ENCODE measurements around the gene TRAK1.

The TRAK1 gene

DNA sequence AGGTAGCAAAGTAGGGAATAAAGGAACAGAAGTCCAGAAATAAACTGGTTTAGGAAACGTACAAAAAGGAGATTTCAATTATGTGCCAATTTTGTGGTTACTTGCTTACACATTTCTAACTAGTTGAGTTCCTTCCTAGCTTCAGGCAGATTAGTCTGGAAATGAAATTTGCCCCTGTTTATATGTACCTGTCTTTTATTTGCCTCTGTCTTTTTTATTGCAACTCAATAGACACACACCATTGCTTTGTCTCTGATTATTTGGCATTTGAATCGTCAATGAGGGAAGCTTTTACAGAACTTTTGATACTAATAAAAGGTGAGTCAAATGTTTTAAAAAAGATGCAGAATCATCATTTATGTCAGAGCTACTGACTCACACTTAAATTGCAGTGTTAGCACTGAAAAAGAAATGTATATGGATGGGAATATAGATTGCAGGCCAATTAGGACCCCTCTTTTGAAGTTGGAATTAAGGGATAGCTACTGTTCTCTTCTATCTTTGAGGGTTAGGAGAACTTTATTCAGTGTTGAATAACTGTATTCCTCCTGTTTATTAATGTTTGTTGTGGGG, 60.5 kb downstream of the TRAK1 start:
- no peak for DNase-seq (ENCODE audit: low read depth, low spot score)

DNA sequence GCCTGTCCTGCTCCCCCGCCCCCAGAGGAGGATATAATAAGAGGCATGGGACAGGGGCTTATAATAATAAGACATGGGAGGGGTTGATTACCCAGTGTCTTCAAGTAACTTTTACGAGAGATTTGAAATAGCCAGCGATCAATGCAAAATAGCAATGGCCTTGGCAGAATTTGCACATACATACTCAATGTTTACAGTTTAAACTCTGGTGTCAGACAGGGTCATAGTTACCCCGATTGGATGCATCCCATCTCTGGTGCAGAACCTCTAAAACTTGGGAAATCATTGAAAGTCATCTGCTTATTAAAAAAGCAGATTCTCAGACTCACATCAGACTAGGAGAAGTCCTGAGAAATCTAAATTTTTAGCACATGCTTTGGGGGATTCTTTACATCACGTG, 61.0 kb downstream of the TRAK1 start:
- no peak for DNase-seq (ENCODE audit: low read depth, low spot score)

DNA sequence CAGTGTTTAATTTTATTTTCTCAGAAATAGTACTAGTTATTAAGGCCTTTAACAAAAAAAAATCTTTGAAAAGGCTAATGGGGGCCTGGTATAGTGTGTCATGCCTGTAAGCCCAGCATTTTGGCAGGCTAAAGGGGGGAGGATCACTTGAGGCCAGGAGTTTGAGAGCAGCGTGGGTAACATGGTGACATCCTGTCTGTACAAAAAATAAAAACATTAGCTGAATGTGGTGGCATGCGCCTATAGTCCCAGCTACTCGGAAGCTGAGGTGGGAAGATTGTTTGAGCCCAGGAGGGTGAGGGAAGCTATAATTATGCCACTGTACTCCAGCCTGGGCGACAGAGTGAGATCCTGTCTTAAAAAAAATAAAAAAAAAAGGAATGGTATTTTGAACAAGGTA, 61.9 kb downstream of the TRAK1 start:
- no peak for DNase-seq (ENCODE audit: low read depth, low spot score)

DNA sequence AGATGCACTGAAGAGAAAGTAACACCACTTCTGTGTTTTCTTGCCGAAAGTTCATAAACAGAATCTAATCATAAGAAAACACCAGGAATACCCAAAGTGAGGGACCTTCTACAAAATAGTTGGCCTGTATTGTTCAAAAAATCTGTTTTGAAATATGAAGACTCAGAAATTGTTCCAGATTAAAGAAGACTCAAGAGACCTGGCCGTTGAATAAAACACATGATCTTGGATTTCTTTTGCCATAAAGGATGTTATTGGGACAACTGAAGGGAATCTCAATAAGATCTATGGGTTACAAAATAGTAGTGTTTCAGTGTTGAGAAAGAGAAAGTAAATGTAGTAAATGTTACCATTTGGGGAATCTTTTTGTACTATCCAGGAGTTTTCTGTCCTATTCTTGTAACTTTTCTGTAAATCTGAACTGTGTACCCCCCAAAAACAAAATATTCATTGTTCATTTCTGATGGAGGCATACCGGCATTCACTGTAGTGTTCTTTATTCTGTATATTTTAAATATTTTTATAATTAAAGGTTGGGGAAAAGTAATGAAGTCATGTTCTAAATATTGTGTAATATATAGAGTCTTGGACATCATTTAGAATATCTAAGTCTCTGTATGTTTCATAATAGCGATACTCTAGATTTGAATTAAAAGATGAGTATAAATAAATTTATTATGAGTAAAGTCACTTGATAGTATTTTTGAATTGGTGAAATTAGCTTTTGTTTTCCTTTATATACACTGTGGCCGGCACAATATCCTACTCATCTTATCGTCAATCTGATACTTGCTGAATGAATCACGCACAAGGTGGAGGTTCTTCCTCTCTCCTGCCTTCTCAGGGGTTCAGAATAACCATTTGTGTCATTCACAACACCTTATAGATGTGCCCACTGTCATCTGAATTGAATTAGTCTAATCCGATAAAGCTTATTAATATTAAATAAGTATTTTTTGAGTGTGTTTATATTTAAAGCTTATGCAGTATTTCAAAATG, 66.7 kb downstream of the TRAK1 start:
- no peak for DNase-seq (ENCODE audit: low read depth, low spot score)

DNA sequence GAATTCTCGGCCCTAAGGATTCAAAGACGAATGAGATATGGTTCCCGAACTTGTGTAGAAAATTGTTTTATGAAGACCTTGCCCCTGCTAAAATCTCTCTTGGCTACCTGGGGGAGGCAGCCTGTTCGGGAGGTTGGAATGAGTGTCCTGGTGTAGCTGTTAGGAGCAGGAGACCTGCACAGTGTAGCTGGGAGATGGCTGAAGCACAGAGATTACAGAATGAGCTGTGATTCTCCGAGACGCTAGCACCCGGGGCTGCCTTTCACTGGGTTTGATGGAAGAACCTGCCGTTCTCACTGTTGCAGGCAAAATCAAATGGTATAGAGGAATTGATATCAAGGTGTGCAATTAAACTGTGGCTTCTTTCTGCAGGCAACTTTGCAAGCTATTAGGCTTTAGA, 68.0 kb downstream of the TRAK1 start:
- DNase-seq (ENCODE audit: low read depth, low spot score): no peak

DNA sequence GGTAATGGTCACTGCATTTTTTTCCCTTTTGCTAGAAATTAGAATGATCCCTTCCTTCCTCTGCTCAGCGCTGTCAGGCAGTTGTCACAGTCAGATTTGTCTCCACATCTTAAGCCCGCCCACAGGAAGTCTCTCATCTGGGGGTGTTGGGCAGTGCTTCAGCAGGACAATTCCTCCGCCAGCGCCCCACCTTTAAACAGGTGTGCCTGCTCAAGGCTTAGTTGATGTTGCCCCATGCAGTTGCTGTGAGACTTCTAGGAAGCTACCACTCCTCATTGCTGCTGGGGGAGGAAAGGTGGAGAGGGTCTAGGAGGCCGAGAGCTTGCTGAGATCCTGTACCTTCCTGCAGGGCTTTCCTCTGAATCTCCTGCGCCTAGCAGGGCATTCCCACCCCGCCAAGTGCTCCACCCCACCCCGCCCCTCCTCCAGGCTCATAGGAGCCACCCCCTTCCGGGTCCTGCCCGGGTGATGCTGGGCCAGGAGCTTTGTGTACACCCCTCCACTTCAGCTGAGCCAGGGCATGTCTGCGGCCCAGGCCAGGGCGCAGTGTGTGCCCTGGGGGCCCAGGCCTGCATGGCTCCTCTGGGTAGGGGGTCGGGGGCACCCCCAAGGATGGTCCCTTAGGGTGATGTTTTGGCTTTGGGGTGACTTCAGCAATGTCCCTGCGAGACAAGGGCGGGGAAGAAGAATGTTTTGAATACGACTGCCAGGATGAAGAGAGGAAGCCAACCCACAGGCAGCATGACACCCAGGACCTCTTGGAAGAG, 68.7 kb downstream of the TRAK1 start:
- DNase-seq (ENCODE audit: low read depth, low spot score): no peak

DNA sequence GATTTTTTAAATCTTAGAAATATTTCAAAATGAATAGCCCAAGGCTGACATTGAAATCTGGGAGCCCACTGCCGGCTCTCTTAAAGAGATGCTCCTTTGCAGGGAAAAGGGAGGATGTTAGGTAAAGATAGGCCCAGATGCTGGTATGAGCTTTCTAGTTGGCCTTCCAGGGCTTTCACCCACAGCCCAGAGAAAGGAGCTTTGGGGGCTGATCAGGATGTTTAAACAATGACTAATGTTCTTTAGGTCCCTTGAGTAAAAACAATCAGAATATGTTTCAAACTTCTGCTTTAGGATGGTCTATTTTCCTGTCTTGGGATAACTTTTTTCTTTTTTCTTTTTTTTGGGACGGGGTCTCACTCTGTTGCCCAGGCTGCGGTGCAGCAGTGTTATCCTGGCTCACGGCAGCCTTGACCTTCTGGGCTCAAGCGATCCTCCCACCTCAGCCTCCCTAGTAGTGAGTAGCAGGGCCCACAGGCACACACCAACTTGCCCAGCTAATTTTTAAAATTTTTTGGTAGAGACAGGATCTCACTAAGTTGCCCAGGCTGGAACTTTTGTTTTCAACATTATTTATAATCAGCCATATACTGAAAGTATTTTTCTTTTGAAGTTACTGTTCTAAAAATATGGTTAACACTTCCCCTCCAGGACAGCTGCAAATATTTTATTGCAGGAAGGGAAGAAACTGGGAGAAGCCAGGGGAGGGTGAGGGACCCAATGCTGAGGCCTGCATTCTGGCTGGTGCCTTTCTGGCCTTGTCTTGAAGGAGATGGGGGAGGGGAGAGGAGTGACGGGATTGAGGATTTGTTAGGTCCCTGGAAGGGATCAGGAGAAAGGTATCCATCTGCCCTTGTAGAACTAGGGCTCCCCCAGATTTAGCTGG, 70.1 kb downstream of the TRAK1 start:
- no peak for DNase-seq (ENCODE audit: low read depth, low spot score)

DNA sequence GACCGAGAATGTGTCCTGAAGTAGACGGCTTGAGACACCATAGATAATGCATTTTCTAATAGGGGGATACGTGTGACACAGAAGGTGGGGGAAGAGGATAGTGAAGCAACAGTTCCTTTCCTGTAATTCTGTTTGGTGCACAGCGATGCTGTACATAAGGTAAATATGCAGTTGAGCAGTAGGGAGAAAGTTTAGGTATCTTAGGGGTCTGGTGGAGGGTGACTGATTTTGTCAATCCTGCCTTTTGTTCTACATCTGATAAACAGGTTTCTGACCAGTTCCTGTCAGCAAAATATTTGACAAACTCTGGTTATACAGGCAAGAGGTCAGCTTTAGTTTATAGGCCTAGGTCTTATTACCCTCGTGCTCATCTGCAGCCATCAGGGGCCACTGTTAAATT, 71.3 kb downstream of the TRAK1 start:
- no peak for DNase-seq (ENCODE audit: low read depth, low spot score)

DNA sequence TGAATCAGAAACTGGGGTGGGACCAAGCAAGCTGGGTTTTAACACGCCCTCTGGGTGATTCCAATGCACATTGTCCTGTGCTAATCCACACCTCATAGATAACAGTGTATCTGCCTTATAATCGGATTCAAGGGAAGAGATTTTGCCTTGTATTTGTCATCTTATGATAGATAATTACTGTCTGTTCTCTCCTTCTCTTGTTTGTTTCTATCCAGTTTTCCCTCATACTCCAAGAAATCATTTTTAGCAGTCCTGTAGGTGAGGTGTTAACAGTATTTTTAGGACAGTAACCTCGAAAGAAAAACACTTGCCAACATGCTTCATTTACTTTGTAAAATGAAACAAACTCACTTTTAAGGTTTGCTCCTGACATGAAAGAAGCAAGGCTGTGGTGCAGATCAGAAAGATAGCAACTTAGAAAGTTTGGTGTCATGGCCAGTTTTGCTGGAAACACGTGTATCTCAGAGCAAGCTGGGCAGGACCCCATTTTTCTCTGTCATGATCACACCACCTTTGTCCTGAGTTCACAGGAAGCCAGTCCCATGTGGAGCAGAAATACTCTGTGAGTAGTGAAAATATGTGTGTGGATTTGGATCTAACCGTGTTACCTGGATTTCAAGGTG, 72.6 kb downstream of the TRAK1 start:
- DNase-seq (ENCODE audit: low read depth, low spot score): no peak

DNA sequence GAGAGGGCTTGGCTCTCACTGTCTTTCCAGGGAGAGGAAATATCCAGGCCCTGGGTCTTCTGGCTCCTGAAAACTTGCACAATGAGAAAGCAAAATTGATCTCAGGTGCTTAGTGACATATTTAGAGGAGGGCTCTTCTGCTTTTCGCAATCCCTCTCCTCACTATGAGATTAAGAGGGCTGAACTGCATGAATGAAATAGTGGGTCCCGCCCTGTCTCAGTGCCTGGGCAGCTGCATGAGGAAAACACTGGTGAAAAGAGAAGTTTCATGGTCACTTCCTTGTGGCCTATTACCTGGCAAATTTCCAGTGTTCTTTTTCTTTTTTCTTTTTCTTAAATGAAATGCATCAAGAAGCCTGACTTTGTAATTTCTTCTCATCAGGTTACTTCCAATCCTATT, 73.5 kb downstream of the TRAK1 start:
- no peak for DNase-seq (ENCODE audit: low read depth, low spot score)

DNA sequence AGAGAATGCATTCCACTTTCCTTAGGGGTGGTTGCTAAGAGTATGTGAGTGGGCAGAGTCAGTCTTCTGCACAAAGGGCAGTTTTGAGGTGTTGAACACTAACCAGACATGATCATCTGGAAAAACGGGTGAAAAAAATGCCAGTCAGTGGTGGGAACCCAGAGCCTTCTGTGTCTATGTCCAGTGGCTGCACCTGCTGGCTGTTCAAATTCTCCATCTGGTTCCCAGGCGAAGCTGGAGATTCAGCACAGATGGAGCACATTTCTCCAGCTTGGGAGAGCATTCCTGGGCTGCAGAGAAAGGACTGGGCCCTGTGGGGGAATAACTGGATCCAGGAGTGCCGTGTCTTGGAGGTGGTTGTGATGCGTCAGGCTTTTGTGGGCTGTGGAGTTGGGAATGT, 74.1 kb downstream of the TRAK1 start:
- no peak for DNase-seq (ENCODE audit: low read depth, low spot score)

DNA sequence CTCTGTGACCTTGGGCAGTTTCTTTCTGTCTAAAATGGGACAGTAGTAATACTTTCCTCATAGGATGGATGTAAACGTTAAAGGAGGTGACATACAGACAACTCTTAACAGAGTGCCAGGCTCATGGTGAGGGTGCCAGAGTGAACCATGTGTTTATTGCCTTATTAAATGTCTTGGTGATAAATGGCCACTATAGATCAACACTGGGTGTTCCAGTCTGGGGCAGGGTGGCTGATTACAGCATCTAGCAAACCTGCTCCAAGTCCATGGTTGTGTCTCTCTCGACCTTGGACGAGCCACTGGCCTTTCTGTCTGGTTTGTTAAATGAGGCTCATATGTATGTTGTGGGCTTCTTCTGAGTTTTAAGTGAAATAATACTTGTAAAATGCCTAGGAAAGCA, 75.1 kb downstream of the TRAK1 start:
- no peak for DNase-seq (ENCODE audit: low read depth, low spot score)

DNA sequence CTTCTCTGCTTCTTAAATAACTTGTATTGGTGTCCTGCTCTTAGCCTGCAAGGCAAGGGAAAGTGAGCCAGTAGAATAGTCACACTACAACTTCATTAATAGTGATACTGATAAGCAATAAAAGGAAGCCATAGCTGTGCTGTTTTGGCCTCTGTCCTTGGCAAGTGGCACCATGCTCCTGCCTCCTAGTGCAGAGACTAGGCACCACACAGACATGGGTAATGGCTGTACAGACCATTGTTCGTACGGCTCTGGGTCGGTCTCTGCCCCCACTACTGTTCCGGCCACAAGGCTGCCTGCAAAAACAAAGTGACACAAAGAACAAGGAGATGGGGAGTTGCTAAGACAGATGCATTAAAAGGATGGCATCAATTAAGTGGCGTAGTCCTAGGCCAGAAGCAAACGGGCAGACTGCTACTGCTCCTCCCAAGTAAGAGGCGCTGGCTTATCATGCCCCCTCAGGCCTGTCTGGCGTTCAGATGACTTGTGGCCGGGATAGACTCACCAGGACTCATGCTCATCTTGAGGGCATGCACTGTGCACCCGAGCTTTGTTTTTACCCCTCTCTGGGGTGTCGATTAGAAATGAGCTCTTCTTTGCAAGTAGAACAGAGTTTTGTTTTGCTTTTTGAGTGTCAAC, 75.6 kb downstream of the TRAK1 start:
- no peak for DNase-seq (ENCODE audit: low read depth, low spot score)

DNA sequence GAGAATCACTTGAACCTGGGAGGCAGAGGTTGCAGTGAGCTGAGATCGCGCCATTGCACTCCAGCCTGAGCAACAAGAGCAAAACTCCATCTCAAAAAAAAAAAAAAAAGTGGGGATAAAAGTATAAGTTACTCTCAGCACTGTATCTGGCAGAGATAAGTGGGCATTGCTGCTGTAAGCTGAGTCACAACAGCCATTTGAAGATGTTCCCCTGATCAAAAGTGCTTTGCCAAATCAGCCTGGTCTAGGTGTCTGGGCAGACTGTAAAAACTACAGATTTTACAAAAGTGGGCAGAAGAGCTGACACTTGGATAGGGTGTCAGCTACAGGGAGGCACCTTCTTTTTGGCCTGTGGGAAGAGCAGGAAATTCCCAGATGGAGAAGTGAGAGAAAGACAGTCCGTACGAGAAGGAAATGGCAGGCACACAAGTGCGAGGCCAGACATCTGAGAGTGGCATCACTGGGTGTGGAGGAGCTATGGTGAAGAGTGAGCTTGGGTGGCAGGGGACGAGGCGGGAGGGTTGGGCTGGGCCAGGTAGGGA, 78.5 kb downstream of the TRAK1 start:
- no peak for DNase-seq (ENCODE audit: low read depth, low spot score)

DNA sequence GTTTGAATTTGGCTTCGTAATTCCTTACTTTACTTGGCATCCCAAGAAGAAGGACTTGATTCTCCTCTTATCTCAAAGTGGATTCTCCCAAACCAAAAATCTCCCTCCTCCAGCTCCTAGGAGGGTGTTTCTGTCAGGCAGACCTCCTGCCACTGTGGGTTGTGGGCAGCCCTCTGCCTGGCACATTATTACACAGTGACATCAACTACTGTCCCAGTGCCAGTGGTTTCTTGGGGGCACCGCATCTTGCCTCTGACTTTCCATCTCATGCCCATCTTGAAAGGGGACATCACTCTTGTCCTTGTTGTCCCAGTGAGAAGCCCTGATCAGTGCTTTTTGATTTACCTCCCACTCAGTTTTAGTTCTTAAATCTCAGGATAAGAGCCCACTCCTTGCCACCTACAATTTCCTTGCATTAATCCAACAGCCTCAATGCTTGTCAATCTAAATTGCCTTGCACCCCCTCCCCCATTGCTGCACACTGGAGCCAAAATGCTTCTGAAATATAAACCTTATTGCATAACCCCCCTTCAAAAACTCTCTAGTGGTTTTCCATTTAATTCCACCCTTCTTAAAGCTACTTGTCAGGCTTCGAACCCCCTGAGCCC, 81.0 kb downstream of the TRAK1 start:
- DNase-seq (ENCODE audit: low read depth, low spot score): no peak

DNA sequence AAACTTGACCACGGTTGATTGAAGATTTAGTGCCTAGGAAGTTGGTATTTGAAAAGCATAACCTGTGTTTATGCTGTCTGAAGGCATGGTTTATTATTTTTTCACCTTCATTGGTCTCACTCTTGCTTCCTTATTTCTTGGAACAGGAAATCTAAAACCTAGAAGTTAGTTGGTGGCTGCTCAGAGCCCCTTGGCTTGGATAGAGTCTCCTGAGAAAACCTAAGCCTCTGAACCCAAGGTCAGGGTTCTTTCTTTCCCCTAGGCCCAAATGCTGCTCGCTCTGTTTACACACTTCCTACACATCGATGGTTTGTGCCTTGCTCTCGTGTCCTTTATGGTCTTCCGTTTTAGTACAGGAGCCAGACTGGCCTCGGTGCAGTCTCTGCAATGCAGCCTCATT, 82.2 kb downstream of the TRAK1 start:
- no peak for DNase-seq (ENCODE audit: low read depth, low spot score)

DNA sequence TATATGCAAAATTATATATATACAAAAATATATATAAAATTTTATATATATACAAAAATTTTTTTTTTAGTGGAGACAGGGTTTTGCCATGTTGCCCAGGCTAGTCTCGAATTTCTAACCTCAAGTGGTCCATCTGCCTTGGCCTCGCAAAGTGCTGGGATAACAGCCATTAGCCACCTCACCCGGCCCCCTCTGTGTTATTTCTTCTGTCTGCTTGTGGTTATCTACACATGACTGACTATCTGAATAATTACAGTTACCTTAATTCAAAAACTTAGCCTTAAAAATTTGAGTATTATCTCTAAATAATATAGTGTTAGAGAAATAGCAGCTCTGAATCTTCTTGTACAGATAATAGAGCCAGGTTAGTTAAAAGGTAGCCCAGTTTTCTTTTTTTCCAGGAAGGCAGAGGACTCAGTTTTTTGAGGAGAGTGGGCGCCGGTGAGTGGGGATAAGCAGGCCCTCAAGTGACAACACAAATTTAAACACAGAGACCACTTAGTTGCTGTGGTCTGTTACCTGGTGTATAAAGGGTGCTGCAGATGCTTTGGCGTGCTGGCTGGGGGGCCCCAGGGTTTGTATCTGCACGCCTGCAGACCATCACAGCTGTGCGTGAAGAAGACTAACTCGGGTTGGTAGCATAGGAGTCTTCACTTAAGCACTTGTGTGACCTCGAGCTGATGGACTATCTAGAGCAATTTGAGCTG, 83.7 kb downstream of the TRAK1 start:
- no peak for DNase-seq (ENCODE audit: low read depth, low spot score)

DNA sequence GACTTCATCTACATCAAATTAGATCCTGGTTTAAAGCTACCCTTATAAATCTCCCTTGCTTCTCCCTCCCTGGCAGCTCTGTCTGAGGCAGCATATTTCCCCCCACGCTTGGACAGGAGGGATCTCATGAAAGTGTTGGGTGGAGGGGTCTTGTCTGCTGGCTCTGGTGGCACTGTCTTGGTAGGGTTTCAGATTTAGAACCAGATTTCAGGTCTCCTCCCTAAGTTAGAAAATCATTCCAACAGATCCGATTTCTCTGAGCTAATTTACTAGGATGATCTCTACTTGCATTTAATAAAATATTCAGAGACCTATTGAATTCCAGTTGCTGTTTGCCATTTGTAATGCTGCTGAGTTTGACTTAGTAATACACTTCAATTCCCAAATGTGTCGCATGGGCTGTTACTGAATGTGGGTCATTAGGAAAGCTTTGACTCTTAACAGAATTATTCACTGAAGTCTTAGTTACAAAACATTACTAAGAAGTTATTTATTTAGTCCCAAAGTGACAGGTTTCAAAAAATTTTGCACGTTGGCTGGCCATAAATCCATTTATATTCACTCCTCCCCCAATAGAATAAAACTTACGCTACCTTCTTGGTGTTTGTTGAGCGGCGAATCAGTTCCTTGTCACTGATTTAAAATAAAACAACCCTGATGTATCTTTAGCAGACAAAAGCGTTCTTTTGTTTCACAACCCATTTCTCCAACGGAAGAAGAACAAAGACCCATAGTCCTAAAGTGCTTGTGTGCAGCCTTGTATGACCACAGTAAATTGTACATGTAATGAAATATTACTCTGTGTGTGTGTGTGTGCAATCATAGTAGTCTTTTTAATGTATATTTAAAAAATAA, 84.5 kb downstream of the TRAK1 start:
- DNase-seq (ENCODE audit: low read depth, low spot score): no peak
